ENCODE results near the gene SLC45A3.

Gene SLC45A3

DNA sequence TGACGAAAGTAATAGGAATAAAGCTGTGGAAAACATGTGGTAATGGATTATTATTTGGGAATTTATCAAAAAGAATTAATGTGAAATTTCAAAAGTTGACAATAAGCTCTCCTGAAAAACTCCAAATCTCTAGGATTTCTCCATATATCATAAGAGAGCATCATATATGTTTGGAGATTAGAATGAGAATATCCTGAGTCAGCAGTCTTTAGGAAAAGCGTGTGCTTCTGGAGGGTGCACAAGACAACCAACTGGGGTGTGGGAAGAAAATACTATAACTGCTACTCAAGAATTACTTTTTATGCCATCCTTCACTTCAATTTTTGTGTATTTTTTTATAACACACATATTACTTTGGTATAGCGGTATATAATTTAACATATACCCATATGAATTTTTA lies 68.2 kb downstream of the SLC45A3 start:
- DNase-seq (ENCODE audit: low read depth in 2 of 2), result no peak
- H3K4me3 ChIP-seq (replicated peaks in 1 of 2; ENCODE audit: low read depth in 2 of 2, low read length in 2 of 2), result no peak overlapping the region
- no peak for TF ChIP-seq CTCF (IDR thresholded peaks at IDR 0.05; ENCODE audit: low read depth, low read length)

GRCh38 chr1:205610901-205611466 lies 69.3 kb downstream of the SLC45A3 start:
- TF ChIP-seq CTCF (IDR thresholded peaks at IDR 0.05; ENCODE audit: low read depth, low read length), result no peak
- no peak overlapping the region for H3K4me3 ChIP-seq (replicated peaks in 1 of 2; ENCODE audit: low read depth in 2 of 2, low read length in 2 of 2)
- no peak for DNase-seq (ENCODE audit: low read depth in 2 of 2)

DNA sequence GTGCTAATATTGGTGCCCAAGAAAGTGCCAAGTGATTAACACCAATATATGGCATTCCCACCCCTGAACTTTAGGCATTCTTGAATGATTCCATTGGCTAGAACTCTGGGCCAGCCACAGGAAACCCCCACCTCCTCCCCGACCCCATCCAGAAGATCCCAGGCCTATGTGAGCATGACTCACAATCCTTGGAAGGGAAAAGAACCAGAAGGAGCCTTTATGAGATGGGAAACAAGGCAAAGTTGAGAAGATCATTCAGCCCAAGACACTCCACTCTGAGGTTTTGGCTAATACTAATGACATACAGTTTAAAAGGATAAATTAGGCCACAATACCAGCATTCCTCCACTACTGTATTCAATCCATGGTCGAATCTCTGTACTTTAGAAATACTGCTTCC lies 70.3 kb downstream of the SLC45A3 start:
- peak; percentile 44 to 61 for DNase-seq (ENCODE audit: low read depth in 2 of 2)
- TF ChIP-seq CTCF (IDR thresholded peaks at IDR 0.05; ENCODE audit: low read depth, low read length), result no peak
- no peak overlapping the region for H3K4me3 ChIP-seq (replicated peaks in 1 of 2; ENCODE audit: low read depth in 2 of 2, low read length in 2 of 2)

Measured in cardiac fibroblast (primary cell).